ENCODE results near the gene ST6GAL1. TPM values are rescaled to one million over a fixed set of nuclear protein-coding genes. Genes with fewer than 3 reads are reported as not detected.

ST6GAL1 gene
- total and polyA plus RNA-seq, 2 experiments from 2014 or later, result 17.6 to 65.1 TPM

DNA sequence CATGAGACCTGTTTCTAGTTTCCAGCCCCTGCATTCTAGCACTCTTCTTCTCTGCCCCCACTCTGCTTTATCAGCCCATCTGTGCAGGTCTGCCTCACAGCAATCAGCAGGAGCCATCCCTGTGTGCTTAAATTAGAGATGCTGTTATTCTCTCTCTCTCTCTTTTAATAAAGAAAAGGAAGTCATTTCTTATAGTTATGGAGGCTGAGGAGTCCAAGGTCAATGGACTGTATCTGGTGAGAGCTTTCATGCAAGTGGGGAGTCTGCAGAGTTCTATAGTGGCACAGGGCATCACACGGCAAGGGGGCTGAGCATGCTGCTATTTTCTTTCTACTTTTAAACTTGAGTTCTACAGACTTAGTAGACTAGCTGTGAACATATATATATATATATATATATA is 4.5 kb upstream of the ST6GAL1 start:
- H4K20me1 ChIP-seq (replicated peaks; ENCODE audit: insufficient read depth), result no peaks in the 10 kb centered on the region
- no peak overlapping the region for H2AFZ ChIP-seq
- Mint-ChIP-seq H3K36me3 (ENCODE audit: low read depth) (no peaks in the 10 kb centered on the region), H3K4me1 (0 out of 3 replicates have a peak, but pooled peaks cover 5% of the 10 kb centered on the region), H3K27ac (no peak overlapping the region), H3K27me3 (ENCODE audit: insufficient read depth, low read depth, poor library complexity) (peaks cover 13% of the 10 kb centered on the region), H3K4me3 (no peak overlapping the region), H3K9me3 (no peaks in the 10 kb centered on the region)
- no peak overlapping the region for H3K27ac ChIP-seq (ENCODE audit: low read depth)
- no peaks in the 10 kb centered on the region; the same call in 1 of the 2 replicates for H3K9me2 ChIP-seq (ENCODE audit: insufficient read depth)
- no peak overlapping the region for H3K4me2 ChIP-seq
- H3K79me2 ChIP-seq (replicated peaks; ENCODE audit: insufficient read depth), result no peaks in the 10 kb centered on the region
- ATAC-seq (no peak), DNase-seq (ENCODE audit: low spot score) (no peak)
- H3K27me3 ChIP-seq (ENCODE audit: insufficient read depth), result peaks cover 14% of the 10 kb centered on the region; the same call in 1 of the 2 replicates
- peaks cover 8% of the 10 kb centered on the region; the same call in 1 of the 2 replicates for H3K4me1 ChIP-seq (ENCODE audit: insufficient read depth)
- TF ChIP-seq, protein P1, sequence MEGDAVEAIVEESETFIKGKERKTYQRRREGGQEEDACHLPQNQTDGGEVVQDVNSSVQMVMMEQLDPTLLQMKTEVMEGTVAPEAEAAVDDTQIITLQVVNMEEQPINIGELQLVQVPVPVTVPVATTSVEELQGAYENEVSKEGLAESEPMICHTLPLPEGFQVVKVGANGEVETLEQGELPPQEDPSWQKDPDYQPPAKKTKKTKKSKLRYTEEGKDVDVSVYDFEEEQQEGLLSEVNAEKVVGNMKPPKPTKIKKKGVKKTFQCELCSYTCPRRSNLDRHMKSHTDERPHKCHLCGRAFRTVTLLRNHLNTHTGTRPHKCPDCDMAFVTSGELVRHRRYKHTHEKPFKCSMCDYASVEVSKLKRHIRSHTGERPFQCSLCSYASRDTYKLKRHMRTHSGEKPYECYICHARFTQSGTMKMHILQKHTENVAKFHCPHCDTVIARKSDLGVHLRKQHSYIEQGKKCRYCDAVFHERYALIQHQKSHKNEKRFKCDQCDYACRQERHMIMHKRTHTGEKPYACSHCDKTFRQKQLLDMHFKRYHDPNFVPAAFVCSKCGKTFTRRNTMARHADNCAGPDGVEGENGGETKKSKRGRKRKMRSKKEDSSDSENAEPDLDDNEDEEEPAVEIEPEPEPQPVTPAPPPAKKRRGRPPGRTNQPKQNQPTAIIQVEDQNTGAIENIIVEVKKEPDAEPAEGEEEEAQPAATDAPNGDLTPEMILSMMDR (conservative IDR thresholded peaks at IDR 0.05; ENCODE audit: low read depth in 2 of 2), result no peak
- no peak for TF ChIP-seq EZH2 (IDR thresholded peaks at IDR 0.05; ENCODE audit: low read depth, unreplicated experiment)
- no peak for TF ChIP-seq ZNF331 (CRISPR knock-in tag; IDR thresholded peaks at IDR 0.05; ENCODE audit: low read depth)
- no peak for TF ChIP-seq ZNF114 (CRISPR knock-in tag; IDR thresholded peaks at IDR 0.05)
- TF ChIP-seq STAT1 (IDR thresholded peaks at IDR 0.05; ENCODE audit: unreplicated experiment), result no peak
- TF ChIP-seq POLR2AphosphoS5 (IDR thresholded peaks at IDR 0.05; ENCODE audit: low read depth), result no peak
- no peak for TF ChIP-seq NANOG (IDR thresholded peaks at IDR 0.05; ENCODE audit: borderline replicate concordance)
- no peak for TF ChIP-seq EZH2phosphoT487 (IDR thresholded peaks at IDR 0.05; ENCODE audit: unreplicated experiment)
- TF ChIP-seq CREB1 (CRISPR knock-in tag; IDR thresholded peaks at IDR 0.05; ENCODE audit: low read depth), result no peak
- no peak for TF ChIP-seq JUNB (IDR thresholded peaks at IDR 0.05; ENCODE audit: unreplicated experiment)
- TF ChIP-seq, protein P2, sequence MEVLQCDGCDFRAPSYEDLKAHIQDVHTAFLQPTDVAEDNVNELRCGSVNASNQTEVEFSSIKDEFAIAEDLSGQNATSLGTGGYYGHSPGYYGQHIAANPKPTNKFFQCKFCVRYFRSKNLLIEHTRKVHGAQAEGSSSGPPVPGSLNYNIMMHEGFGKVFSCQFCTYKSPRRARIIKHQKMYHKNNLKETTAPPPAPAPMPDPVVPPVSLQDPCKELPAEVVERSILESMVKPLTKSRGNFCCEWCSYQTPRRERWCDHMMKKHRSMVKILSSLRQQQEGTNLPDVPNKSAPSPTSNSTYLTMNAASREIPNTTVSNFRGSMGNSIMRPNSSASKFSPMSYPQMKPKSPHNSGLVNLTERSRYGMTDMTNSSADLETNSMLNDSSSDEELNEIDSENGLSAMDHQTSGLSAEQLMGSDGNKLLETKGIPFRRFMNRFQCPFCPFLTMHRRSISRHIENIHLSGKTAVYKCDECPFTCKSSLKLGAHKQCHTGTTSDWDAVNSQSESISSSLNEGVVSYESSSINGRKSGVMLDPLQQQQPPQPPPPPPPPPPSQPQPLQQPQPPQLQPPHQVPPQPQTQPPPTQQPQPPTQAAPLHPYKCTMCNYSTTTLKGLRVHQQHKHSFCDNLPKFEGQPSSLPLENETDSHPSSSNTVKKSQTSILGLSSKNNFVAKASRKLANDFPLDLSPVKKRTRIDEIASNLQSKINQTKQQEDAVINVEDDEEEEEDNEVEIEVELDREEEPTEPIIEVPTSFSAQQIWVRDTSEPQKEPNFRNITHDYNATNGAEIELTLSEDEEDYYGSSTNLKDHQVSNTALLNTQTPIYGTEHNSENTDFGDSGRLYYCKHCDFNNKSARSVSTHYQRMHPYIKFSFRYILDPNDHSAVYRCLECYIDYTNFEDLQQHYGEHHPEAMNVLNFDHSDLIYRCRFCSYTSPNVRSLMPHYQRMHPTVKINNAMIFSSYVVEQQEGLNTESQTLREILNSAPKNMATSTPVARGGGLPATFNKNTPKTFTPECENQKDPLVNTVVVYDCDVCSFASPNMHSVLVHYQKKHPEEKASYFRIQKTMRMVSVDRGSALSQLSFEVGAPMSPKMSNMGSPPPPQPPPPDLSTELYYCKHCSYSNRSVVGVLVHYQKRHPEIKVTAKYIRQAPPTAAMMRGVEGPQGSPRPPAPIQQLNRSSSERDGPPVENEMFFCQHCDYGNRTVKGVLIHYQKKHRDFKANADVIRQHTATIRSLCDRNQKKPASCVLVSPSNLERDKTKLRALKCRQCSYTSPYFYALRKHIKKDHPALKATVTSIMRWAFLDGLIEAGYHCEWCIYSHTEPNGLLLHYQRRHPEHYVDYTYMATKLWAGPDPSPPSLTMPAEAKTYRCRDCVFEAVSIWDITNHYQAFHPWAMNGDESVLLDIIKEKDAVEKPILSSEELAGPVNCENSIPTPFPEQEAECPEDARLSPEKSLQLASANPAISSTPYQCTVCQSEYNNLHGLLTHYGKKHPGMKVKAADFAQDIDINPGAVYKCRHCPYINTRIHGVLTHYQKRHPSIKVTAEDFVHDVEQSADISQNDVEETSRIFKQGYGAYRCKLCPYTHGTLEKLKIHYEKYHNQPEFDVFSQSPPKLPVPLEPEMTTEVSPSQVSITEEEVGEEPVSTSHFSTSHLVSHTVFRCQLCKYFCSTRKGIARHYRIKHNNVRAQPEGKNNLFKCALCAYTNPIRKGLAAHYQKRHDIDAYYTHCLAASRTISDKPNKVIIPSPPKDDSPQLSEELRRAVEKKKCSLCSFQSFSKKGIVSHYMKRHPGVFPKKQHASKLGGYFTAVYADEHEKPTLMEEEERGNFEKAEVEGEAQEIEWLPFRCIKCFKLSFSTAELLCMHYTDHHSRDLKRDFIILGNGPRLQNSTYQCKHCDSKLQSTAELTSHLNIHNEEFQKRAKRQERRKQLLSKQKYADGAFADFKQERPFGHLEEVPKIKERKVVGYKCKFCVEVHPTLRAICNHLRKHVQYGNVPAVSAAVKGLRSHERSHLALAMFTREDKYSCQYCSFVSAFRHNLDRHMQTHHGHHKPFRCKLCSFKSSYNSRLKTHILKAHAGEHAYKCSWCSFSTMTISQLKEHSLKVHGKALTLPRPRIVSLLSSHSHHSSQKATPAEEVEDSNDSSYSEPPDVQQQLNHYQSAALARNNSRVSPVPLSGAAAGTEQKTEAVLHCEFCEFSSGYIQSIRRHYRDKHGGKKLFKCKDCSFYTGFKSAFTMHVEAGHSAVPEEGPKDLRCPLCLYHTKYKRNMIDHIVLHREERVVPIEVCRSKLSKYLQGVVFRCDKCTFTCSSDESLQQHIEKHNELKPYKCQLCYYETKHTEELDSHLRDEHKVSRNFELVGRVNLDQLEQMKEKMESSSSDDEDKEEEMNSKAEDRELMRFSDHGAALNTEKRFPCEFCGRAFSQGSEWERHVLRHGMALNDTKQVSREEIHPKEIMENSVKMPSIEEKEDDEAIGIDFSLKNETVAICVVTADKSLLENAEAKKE (CRISPR knock-in tag; IDR thresholded peaks at IDR 0.05), result no peak
- TF ChIP-seq, protein P3, sequence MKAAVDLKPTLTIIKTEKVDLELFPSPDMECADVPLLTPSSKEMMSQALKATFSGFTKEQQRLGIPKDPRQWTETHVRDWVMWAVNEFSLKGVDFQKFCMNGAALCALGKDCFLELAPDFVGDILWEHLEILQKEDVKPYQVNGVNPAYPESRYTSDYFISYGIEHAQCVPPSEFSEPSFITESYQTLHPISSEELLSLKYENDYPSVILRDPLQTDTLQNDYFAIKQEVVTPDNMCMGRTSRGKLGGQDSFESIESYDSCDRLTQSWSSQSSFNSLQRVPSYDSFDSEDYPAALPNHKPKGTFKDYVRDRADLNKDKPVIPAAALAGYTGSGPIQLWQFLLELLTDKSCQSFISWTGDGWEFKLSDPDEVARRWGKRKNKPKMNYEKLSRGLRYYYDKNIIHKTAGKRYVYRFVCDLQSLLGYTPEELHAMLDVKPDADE (IDR thresholded peaks at IDR 0.05), result no peak
- TF ChIP-seq, protein P4, sequence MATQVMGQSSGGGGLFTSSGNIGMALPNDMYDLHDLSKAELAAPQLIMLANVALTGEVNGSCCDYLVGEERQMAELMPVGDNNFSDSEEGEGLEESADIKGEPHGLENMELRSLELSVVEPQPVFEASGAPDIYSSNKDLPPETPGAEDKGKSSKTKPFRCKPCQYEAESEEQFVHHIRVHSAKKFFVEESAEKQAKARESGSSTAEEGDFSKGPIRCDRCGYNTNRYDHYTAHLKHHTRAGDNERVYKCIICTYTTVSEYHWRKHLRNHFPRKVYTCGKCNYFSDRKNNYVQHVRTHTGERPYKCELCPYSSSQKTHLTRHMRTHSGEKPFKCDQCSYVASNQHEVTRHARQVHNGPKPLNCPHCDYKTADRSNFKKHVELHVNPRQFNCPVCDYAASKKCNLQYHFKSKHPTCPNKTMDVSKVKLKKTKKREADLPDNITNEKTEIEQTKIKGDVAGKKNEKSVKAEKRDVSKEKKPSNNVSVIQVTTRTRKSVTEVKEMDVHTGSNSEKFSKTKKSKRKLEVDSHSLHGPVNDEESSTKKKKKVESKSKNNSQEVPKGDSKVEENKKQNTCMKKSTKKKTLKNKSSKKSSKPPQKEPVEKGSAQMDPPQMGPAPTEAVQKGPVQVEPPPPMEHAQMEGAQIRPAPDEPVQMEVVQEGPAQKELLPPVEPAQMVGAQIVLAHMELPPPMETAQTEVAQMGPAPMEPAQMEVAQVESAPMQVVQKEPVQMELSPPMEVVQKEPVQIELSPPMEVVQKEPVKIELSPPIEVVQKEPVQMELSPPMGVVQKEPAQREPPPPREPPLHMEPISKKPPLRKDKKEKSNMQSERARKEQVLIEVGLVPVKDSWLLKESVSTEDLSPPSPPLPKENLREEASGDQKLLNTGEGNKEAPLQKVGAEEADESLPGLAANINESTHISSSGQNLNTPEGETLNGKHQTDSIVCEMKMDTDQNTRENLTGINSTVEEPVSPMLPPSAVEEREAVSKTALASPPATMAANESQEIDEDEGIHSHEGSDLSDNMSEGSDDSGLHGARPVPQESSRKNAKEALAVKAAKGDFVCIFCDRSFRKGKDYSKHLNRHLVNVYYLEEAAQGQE (IDR thresholded peaks at IDR 0.05; ENCODE audit: unreplicated experiment), result no peak
- no peaks in the 10 kb centered on the region for H3K36me3 ChIP-seq (ENCODE audit: insufficient read depth)
- peaks cover 4% of the 10 kb centered on the region; the same call in 1 of the 2 replicates for H3F3A ChIP-seq (replicated peaks; ENCODE audit: low read depth)
- no peak overlapping the region for H3K4me3 ChIP-seq
